HepG2 (cell line): ENCODE measurements around the gene OTOGL. TPM values are rescaled to one million over a fixed set of nuclear protein-coding genes. Genes with fewer than 3 reads are reported as not detected.

Experiments
- DR1 ChIP-seq: sonication (generic); formaldehyde crosslinking; IDR thresholded peaks from 2 replicates; pipeline ENCODE4 v1.8.0; 2021; ENCODE audit warnings: mild to moderate bottlenecking, missing genetic modification reagents, inconsistent platforms
- KLF11 ChIP-seq: IDR thresholded peaks from 2 replicates; pipeline ENCODE4 v1.6.1; 2016; ENCODE audit warnings: missing compliant biosample characterization
- MAFK ChIP-seq, 2 experiments: IDR thresholded peaks in 1 of 2; conservative IDR thresholded peaks in 1 of 2; 2 replicates each; pipeline ENCODE4 v1.6.1; 2011; ENCODE audit warnings: improper control_type of control experiment in 2 of 2, low read length in 2 of 2
- NCOA1 ChIP-seq: sonication (generic); formaldehyde crosslinking; IDR thresholded peaks from 2 replicates; pipeline ENCODE4 v1.9.0; 2021; ENCODE audit warnings: missing genetic modification reagents
- ZNF17 ChIP-seq: sonication (generic); formaldehyde crosslinking; IDR thresholded peaks from 2 replicates; pipeline ENCODE4 v1.5.0; 2020; ENCODE audit warnings: mild to moderate bottlenecking, missing genetic modification reagents
- polyA plus RNA-seq, 8 experiments: library from polyadenylated mRNA; depleted of rRNA in 3 of 8; stranded (reverse) in 7 of 8; unstranded in 1 of 8; fragments of >200 nt; fragmentation: Illumina TruSeq in 4 of 8; extraction: Trizol in 4 of 8; gene quantifications; 2 replicates each; pipeline versions ENCODE4 v1.2.1 to v1.2.3, GENCODE V29; 2011 to 2016; ENCODE audit warnings: low read depth in 4 of 8, missing spikeins in 1 of 8, mixed read lengths in 1 of 8; ENCODE audit not compliant: insufficient read depth in 1 of 8
- total RNA-seq, 5 experiments: library from RNA; depleted of rRNA; stranded (reverse); fragments of >200 nt; fragmentation: Illumina TruSeq; extraction: Trizol; gene quantifications; 2 replicates each; pipeline ENCODE4 v1.2.3, GENCODE V29; 2016; ENCODE audit warnings: low read depth in 1 of 5
- TF ChIP-seq, protein P1 (sequence below): sonication (generic); formaldehyde crosslinking; IDR thresholded peaks from 2 replicates; pipeline ENCODE4 v1.4.0; 2020; ENCODE audit warnings: missing genetic modification reagents
- TF ChIP-seq, protein P2 (sequence below): sonication (generic); formaldehyde crosslinking; IDR thresholded peaks from 2 replicates; pipeline ENCODE4 v1.5.1; 2020; ENCODE audit warnings: mild to moderate bottlenecking, missing genetic modification reagents, moderate library complexity
- TF ChIP-seq, protein P3 (sequence below): sonication (generic); formaldehyde crosslinking; IDR thresholded peaks from 2 replicates; pipeline ENCODE4 v1.5.0; 2020; ENCODE audit warnings: mild to moderate bottlenecking, missing genetic modification reagents
- TF ChIP-seq, protein P4 (sequence below): sonication (generic); formaldehyde crosslinking; IDR thresholded peaks from 2 replicates; pipeline ENCODE4 v1.4.0; 2020; ENCODE audit warnings: missing genetic modification reagents

OTOGL gene
- total and polyA plus RNA-seq, 2 of the 13 experiments (the other 11 are each of a cell fraction or from before 2014, with no cell fraction given): not detected

DNA sequence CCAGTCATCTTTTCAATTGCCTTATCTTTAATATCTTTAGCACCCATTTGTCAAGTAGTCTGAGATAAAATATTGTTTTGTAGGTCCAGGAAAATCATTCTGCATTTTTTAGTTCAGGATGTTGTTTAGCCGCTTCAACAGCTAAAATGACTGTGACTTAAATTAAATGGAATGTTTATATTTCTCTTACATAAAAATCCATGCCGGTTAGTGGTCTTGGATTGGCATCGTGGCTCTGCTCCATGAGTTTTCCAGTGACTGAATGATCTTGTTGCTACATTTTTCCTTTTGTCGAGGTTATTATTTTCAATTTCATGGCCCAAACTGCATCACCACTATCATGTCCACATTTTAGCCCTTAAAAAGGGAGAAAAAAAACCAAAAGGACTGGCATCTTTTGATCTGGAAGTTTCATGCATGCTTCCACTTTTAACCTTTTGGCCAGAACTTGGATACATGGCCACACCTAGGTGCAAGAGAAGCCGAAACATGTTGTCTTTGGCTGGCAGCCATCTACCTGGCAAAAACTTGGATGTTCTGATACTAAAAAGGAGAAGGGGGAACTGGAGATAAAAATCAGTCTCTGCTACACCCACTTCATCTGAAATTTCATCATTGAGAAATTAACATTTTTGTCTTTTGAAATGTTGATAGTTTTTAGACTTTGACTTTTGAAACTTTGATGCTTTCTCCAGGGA is 142.4 kb downstream of the OTOGL start (continued):
- TF ChIP-seq, protein P1, sequence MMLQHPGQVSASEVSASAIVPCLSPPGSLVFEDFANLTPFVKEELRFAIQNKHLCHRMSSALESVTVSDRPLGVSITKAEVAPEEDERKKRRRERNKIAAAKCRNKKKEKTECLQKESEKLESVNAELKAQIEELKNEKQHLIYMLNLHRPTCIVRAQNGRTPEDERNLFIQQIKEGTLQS (CRISPR knock-in tag): no peak
- TF ChIP-seq, protein P2, sequence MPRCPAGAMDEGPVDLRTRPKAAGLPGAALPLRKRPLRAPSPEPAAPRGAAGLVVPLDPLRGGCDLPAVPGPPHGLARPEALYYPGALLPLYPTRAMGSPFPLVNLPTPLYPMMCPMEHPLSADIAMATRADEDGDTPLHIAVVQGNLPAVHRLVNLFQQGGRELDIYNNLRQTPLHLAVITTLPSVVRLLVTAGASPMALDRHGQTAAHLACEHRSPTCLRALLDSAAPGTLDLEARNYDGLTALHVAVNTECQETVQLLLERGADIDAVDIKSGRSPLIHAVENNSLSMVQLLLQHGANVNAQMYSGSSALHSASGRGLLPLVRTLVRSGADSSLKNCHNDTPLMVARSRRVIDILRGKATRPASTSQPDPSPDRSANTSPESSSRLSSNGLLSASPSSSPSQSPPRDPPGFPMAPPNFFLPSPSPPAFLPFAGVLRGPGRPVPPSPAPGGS (CRISPR knock-in tag): no peak
- TF ChIP-seq DR1 (CRISPR knock-in tag) (no peak), MAFK (conservative IDR thresholded peaks at IDR 0.05 in 1 of 2, IDR thresholded peaks at IDR 0.05 in 1 of 2; ENCODE audit: low read length in 2 of 2) (no peak), KLF11 (no peak), ZNF17 (CRISPR knock-in tag) (no peak), NCOA1 (CRISPR knock-in tag) (no peak)
- TF ChIP-seq, protein P3, sequence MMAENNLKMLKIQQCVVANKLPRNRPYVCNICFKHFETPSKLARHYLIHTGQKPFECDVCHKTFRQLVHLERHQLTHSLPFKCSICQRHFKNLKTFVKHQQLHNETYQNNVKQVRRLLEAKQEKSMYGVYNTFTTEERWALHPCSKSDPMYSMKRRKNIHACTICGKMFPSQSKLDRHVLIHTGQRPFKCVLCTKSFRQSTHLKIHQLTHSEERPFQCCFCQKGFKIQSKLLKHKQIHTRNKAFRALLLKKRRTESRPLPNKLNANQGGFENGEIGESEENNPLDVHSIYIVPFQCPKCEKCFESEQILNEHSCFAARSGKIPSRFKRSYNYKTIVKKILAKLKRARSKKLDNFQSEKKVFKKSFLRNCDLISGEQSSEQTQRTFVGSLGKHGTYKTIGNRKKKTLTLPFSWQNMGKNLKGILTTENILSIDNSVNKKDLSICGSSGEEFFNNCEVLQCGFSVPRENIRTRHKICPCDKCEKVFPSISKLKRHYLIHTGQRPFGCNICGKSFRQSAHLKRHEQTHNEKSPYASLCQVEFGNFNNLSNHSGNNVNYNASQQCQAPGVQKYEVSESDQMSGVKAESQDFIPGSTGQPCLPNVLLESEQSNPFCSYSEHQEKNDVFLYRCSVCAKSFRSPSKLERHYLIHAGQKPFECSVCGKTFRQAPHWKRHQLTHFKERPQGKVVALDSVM: no peak
- TF ChIP-seq, protein P4, sequence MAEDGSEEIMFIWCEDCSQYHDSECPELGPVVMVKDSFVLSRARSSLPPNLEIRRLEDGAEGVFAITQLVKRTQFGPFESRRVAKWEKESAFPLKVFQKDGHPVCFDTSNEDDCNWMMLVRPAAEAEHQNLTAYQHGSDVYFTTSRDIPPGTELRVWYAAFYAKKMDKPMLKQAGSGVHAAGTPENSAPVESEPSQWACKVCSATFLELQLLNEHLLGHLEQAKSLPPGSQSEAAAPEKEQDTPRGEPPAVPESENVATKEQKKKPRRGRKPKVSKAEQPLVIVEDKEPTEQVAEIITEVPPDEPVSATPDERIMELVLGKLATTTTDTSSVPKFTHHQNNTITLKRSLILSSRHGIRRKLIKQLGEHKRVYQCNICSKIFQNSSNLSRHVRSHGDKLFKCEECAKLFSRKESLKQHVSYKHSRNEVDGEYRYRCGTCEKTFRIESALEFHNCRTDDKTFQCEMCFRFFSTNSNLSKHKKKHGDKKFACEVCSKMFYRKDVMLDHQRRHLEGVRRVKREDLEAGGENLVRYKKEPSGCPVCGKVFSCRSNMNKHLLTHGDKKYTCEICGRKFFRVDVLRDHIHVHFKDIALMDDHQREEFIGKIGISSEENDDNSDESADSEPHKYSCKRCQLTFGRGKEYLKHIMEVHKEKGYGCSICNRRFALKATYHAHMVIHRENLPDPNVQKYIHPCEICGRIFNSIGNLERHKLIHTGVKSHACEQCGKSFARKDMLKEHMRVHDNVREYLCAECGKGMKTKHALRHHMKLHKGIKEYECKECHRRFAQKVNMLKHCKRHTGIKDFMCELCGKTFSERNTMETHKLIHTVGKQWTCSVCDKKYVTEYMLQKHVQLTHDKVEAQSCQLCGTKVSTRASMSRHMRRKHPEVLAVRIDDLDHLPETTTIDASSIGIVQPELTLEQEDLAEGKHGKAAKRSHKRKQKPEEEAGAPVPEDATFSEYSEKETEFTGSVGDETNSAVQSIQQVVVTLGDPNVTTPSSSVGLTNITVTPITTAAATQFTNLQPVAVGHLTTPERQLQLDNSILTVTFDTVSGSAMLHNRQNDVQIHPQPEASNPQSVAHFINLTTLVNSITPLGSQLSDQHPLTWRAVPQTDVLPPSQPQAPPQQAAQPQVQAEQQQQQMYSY: no peak
